ENCODE measurements around the gene TRIM22.

Gene TRIM22

GRCh38 chr11:5749836-5750235 is 60.2 kb downstream of the TRIM22 start:
- no peak for DNase-seq

GRCh38 chr11:5753943-5754342 is 64.4 kb downstream of the TRIM22 start, which contains the start of gene OR52N4:
TSS of gene OR52N4 (plus strand) at chr11:5754243. CDS start at chr11:5754741, 498 bp downstream.
- DNase-seq, result no peak
